ENCODE data around the gene PUS1.

The PUS1 gene

DNA sequence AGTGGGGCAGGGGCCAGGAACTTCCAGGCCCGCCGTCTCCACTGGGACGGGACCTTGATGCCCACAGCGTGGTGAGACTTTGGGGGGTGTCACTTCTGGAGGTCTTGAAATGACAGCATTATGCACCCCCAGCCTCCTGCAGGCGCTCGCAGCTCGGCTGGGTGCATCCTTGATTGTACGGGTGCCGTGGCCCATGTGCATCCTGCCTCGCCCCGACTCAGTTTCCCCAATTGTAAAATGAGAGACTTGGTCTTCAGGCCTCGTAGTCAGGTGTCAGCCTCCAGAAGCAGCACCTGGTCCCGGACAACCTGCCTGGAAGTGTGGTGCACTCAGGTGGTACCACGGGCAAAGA, 8.9 kb upstream of the PUS1 start:
- DNase-seq (ENCODE audit: low read depth), result no peak
- no peak overlapping the region for H3K4me3 ChIP-seq (ENCODE audit: low read depth, low read length)
- in situ Hi-C loops (cut with HindIII; ENCODE audit: low sequenced_read_pairs), result no loop called here
- TF ChIP-seq, protein P1, sequence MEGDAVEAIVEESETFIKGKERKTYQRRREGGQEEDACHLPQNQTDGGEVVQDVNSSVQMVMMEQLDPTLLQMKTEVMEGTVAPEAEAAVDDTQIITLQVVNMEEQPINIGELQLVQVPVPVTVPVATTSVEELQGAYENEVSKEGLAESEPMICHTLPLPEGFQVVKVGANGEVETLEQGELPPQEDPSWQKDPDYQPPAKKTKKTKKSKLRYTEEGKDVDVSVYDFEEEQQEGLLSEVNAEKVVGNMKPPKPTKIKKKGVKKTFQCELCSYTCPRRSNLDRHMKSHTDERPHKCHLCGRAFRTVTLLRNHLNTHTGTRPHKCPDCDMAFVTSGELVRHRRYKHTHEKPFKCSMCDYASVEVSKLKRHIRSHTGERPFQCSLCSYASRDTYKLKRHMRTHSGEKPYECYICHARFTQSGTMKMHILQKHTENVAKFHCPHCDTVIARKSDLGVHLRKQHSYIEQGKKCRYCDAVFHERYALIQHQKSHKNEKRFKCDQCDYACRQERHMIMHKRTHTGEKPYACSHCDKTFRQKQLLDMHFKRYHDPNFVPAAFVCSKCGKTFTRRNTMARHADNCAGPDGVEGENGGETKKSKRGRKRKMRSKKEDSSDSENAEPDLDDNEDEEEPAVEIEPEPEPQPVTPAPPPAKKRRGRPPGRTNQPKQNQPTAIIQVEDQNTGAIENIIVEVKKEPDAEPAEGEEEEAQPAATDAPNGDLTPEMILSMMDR (IDR thresholded peaks at IDR 0.05; ENCODE audit: low read depth, low read length, missing control alignments), result no peak

DNA sequence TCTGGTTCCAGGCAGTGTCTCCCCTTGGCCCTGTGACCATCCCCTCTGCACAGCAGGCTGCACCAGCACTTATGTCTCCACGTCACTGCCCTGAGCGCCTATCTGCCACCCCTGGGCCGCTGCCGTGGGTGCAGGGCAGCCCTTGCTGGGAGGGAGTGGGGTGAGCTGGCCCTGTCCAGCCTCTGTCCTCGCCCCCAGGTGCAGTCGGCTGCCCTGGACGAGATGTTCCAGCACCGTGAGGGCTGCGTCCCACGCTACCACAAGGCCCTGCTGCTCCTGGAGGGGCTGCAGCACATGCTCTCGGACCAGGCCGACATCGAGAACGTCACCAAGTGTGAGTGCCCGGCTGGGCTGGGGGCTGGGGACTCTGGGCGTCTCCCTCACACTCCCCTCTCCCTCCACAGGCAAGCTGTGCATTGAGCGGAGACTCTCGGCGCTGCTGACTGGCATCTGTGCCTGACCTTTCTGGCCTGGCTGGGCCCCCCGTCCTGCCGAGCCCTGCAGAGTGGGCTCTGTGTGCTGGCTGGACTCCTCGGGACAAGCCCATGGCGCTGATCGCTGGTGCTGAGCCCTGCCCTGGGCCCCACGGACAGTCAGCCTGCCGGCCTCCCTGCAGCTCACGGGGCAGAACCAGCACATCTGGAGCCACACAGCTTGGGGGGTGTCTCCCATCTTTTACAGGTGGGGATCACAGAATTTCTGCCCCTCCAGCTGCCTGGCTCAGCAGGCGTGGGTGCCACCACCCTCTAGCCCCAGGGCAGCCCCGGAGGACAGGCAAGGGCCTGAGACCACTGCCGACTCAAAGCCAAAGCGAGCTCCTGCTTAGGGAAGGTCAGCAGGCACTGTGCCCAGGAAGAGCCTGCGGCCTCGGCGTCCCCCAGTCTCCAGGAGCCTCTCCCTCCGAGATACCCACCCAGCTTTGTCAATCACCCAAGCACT, 7.9 kb upstream of the PUS1 start:
- DNase-seq (ENCODE audit: low read depth), result no peak
- TF ChIP-seq, protein P1 (IDR thresholded peaks at IDR 0.05; ENCODE audit: low read depth, low read length, missing control alignments), result no peak
- H3K4me3 ChIP-seq (ENCODE audit: low read depth, low read length), result no peak overlapping the region
- in situ Hi-C loops (cut with HindIII; ENCODE audit: low sequenced_read_pairs), result no loop called here

DNA sequence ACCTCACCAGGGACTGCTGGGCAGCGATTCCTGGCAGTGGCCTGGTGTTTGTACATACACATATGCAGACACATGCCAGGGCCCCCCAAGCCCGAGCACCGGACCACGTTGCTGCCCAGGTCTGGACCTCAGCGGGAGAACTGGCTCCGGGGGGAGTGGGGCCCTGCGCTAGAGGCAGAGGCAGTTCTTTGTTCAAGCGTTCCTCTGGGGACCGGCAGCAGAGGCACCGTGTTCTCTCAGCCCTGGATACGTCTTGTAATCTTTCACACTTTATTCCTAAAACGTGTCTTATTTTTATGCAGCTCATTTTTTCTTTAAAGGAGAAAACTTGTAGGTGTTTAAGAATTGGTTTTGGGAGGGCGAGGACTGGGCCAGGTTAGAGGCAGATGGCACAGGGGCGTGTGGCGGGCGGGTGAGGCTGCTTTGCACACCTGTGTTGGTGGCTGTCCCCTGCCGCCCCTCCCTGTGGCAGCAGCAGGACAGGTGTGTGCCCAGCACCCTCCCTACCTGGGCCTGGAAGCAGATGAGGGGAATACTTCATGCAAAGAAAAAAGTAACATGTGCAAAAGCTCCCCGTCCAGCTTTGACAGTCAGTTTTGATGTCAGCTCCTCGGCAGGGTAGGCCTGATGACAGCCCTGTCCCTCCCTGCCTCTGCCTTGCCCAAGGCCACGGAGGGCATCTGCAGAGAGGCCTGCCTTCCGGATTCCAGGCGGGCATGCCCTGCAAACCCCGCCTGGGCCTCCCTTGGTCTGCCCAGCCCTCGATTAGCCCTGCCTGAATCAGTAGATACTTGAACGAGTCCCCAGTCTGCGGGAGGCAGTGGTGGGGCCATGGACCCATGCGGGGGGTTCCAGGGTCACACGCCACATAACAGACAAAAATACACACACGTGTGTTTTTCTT, 7.0 kb upstream of the PUS1 start:
- no peak for DNase-seq (ENCODE audit: low read depth)
- TF ChIP-seq, protein P1 (IDR thresholded peaks at IDR 0.05; ENCODE audit: low read depth, low read length, missing control alignments), result no peak
- no peak overlapping the region for H3K4me3 ChIP-seq (ENCODE audit: low read depth, low read length)
- in situ Hi-C loops (cut with HindIII; ENCODE audit: low sequenced_read_pairs), result no loop called here

DNA sequence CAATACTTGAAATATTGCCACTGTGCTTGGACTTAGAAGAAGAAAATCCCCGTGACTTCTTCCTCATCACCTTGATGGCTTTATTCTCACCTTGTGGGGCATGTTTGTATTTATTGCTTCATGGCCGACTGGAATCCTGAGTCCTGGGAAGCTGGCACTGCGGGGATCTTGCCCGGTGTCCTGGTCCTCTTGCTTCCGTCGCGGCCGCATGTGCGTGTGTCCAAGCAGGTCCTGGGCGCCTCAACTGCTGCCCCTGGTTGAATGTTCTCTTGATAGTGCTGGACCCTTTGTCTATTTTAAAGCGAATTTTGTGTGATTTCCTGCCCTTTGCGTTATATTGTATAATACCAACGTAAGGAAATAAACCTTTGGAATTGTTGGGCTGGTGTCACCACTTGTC, 6.3 kb upstream of the PUS1 start:
- TF ChIP-seq, protein P1 (IDR thresholded peaks at IDR 0.05; ENCODE audit: low read depth, low read length, missing control alignments), result no peak
- DNase-seq (ENCODE audit: low read depth), result no peak
- no peak overlapping the region for H3K4me3 ChIP-seq (ENCODE audit: low read depth, low read length)
- in situ Hi-C loops (cut with HindIII; ENCODE audit: low sequenced_read_pairs), result no loop called here

DNA sequence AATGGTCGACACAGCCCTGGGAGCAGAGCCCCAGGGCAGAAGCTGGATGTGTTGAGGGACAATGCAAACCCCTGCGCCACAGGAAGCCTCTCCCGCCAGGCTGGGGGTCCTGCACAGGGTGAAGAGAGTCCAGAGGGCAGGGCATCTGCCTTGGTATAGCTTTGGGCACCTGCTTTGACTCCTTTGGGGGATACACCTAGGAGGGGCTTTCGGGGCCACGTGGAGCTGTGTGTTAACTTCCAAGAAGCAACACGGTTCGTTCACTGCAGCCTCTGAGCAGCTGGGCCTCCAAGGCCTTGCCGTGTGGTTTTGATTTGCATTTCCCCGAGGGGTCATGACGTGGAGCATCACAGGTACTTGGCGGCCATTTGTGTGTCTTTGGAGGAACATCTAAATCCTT, 5.8 kb upstream of the PUS1 start:
- H3K4me3 ChIP-seq (ENCODE audit: low read depth, low read length), result no peak overlapping the region
- DNase-seq (ENCODE audit: low read depth), result no peak
- in situ Hi-C loops (cut with HindIII; ENCODE audit: low sequenced_read_pairs), result no loop called here
- TF ChIP-seq, protein P1 (IDR thresholded peaks at IDR 0.05; ENCODE audit: low read depth, low read length, missing control alignments), result no peak
